GM13976 (cell line): ENCODE data around the gene HLA-F.

ENCODE experiments used
- DNase-seq: peaks from one replicate; pipeline ENCODE4 v3.0.0; 2012; ENCODE audit warnings: low spot score
- CTCF ChIP-seq: IDR thresholded peaks from 2 replicates; pipeline ENCODE4 v1.5.1; 2012; ENCODE audit warnings: borderline replicate concordance, mild to moderate bottlenecking; ENCODE audit not compliant: insufficient read depth; ENCODE audit errors: extremely low read depth, missing control alignments, control extremely low read depth
- in situ Hi-C: fragments of 300-500 bp; cut with MboI; formaldehyde crosslinking; loops from one replicate; pipeline ENCODE4 v1.12.0; 2022; ENCODE audit warnings: low sequenced_read_pairs, mixed read lengths, inconsistent platforms; ENCODE audit not compliant: unreplicated experiment

Gene HLA-F

GRCh38 chr6:29745855-29746449 lies 22.7 kb downstream of the HLA-F start:
- DNase-seq = no peak
- in situ Hi-C loops = no loop called here
- no peak for TF ChIP-seq CTCF

GRCh38 chr6:29746846-29747687 lies 23.8 kb downstream of the HLA-F start:
- in situ Hi-C loops = no loop called here
- no peak for TF ChIP-seq CTCF
- DNase-seq = no peak

GRCh38 chr6:29747688-29748250 lies 24.5 kb downstream of the HLA-F start:
- in situ Hi-C loops = no loop called here
- TF ChIP-seq CTCF = no peak
- DNase-seq = peak; percentile 44

- in situ Hi-C loops = no loop called here
- peak; percentile 96 for DNase-seq
- TF ChIP-seq CTCF = no peak
Measured at GRCh38 chr6:29748391-29749307, 25.4 kb downstream of the HLA-F start.

- TF ChIP-seq CTCF = no peak
- in situ Hi-C loops = no loop called here
- DNase-seq = no peak
Measured at GRCh38 chr6:29749308-29749662, 26.1 kb downstream of the HLA-F start.

- in situ Hi-C loops = no loop called here
- no peak for DNase-seq
- no peak for TF ChIP-seq CTCF
Measured at GRCh38 chr6:29749668-29750067, 26.4 kb downstream of the HLA-F start.
